ENCODE measurements around the gene FAP.

DNA sequence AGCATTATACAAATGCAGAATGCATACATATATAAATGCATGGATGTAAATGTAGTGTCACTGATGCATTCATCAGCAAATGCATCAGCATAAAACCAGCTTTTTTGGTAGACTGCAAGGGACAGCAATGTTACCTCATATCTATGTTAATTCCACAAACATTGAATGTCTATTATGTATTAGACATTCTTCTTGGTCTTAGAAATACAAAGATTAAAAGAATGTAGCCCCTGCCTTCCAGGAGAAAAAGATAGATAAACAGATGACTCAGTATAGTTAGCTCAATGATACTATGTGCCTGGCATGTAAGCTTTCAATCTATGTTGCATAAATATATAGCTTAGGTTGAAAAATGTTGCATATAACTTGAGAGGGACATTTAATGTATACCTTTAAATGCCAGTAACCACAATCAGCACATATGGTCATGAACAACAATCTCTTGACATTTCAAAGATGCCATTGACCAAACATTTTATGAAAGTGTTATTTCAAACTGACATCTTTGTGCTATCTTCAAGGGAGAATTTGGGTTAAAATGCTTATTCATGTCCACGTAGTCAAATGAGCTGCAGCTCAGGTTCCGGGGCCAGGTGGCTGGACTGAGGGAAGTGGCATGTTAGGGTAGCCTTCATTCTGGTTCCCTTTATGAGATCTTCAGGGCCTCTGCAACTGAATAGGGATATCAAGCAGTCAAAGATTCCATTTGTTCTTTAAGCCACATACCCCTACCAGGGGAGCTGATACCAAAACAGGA is 46.0 kb downstream of the FAP start:
- TF ChIP-seq EZH2 (IDR thresholded peaks at IDR 0.05; ENCODE audit: borderline replicate concordance) (no peak), EZH2phosphoT487 (IDR thresholded peaks at IDR 0.05; ENCODE audit: low read depth, severe bottlenecking, unreplicated experiment) (no peak)
- TF ChIP-seq, protein P1, sequence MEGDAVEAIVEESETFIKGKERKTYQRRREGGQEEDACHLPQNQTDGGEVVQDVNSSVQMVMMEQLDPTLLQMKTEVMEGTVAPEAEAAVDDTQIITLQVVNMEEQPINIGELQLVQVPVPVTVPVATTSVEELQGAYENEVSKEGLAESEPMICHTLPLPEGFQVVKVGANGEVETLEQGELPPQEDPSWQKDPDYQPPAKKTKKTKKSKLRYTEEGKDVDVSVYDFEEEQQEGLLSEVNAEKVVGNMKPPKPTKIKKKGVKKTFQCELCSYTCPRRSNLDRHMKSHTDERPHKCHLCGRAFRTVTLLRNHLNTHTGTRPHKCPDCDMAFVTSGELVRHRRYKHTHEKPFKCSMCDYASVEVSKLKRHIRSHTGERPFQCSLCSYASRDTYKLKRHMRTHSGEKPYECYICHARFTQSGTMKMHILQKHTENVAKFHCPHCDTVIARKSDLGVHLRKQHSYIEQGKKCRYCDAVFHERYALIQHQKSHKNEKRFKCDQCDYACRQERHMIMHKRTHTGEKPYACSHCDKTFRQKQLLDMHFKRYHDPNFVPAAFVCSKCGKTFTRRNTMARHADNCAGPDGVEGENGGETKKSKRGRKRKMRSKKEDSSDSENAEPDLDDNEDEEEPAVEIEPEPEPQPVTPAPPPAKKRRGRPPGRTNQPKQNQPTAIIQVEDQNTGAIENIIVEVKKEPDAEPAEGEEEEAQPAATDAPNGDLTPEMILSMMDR (IDR thresholded peaks at IDR 0.05; ENCODE audit: poor library complexity): no peak

All from hepatocyte (in vitro differentiated cells).